NCI-H2171 (cell line): ENCODE measurements around the gene PHF11.
"Not testable (repeated sequence)": the region's sequence is repeated elsewhere in the genome, so short reads cannot be mapped to it uniquely, and the experiment has no call there.

ENCODE experiments used
- DNase-seq: peaks from one replicate; lab custom pipeline; 2025; lab: John Stamatoyannopoulos, UW

PHF11 gene

GRCh38 chr13:49495783-49496762, at the start of gene PHF11:
TSS of gene PHF11 (plus strand) at chr13:49495953. CDS start at chr13:49496002, 49 bp downstream.
- no peak for DNase-seq

DNA sequence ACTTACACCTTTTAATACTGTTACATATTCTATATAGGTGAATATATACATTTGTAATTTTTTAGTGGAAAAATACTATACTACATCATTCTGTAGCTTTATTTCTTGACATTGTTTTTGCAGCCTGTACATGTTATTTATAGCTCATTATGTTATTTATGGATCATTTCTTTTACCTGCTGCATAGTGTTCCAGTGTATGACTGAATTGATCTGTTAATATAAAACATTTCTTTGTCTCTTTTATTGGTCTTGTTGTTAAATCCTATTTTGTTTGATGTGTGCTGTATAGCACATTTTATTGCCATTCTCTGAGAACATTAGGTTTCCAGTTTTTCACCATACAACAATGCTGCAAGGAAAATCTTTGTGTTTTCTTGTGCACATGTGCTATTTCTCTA, 49.3 kb upstream of the PHF11 start:
- DNase-seq, result no peak

DNA sequence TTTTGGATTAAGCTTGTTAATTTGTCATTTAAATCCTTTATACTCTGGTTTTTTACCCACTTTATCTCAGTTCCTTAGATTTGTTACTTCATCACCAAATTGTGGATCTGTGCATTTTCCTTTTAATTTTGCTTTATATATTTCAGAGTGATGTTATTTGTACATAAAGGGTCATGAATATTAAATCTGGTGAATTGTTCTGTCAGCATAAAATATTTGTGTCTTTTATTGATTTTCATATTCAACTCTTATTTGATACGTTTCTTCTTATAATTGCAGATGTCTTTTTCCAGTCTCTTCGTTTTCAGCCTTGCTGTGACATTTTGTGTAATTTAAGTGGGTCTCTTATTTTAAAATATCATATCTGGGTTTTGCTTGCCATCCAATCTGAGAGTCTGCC, 47.0 kb upstream of the PHF11 start:
- DNase-seq, result no peak

DNA sequence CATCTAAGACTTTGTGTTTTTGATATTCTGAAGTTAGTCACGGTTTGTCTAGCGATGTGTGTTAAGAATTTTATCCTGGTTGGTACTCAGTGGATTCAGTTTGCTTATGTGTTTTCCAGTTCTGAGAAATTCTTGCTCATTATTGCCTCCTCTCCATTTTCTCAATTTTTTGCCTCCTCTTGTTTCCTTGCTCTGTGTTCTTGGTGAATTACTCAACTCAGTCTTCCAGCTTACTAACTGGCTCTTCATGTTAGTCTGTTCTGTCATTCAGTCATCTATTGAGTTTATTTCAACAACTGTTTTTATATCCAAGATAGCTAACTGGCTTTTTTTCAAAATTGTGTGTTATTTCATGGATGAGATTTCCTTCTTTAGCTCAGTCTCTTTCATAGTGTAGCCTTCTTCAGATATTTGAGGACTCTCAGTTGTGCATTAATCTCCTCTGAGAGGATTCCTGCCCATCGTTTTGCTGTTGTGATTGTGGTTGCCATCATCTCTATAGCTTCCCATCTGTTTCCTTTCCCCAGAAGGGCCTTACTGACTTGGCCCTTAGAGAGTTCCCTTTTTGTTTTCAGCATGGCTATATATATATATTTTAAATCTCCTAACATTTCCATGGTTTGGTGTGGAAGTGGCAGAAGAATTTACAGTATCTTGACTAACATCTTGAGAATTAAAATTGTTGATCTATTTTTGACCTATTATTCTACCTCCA, 45.5 kb upstream of the PHF11 start:
- no peak for DNase-seq

GRCh38 chr13:49452725-49453457, 42.9 kb upstream of the PHF11 start:
- no peak for DNase-seq

DNA sequence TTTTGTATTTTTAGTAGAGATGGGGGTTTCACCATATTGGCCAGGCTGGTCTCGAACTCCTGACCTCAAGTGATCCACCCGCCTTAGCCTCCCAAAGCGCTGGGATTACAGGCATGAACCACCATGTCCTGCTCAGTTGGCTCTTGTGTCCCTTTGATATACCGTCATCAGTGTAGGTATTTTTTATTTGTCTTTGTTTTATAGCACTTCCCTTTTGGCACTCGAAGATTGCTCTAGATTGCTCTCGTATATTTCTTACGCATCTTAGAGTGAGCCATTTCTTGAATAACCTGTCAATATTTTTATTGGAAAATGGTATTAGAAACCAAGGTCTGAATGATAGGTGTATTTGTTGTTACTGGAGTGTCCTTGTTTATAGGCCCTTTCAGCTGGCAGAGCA, 42.3 kb upstream of the PHF11 start:
- DNase-seq, result no peak

- no peak for DNase-seq
Observed at GRCh38 chr13:49454388-49455006, 41.3 kb upstream of the PHF11 start.

- no peak for DNase-seq
Observed at GRCh38 chr13:49455007-49455398, 40.8 kb upstream of the PHF11 start.

- no peak for DNase-seq
Observed at GRCh38 chr13:49456156-49456555, 39.6 kb upstream of the PHF11 start.

- DNase-seq, result no peak
Observed at GRCh38 chr13:49457221-49457620, 38.5 kb upstream of the PHF11 start.

- no peak for DNase-seq
Observed at GRCh38 chr13:49459580-49459979, 36.2 kb upstream of the PHF11 start.

- no peak for DNase-seq
Observed at GRCh38 chr13:49464085-49464484, 31.7 kb upstream of the PHF11 start.

DNA sequence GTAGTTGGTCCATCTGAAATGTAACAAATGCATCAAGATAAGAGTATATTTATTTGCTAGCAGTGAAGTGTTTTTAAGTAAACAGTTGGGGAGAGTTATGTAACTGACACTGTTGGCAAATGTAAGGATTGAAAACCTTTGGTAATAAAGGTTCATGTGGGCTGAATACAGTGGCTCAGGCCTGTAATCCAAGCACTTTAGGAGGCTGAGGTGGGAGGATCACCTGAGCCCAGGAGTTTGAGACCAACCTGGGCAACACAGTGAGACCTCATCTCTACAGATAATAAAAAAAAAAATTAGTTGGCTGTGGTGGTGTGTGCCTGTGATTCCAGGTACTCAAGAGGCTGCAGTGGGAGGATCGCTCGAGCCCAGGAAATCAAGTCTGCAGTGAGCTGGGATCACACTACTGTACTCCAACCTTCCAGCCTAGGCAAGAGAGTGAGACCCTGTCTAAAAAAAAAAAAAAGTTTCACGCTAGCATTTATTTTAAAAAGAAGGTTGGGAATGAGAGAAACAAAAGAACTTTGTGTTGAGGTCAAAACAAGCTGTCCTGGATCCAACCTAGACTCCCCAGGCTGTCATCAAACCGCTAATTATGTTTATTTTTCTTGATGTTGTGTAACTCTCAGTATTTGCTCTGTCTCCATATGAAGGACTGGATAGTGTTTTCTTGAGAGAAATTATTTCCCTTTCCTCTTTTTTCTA, 31.0 kb upstream of the PHF11 start:
- DNase-seq, result no peak

DNA sequence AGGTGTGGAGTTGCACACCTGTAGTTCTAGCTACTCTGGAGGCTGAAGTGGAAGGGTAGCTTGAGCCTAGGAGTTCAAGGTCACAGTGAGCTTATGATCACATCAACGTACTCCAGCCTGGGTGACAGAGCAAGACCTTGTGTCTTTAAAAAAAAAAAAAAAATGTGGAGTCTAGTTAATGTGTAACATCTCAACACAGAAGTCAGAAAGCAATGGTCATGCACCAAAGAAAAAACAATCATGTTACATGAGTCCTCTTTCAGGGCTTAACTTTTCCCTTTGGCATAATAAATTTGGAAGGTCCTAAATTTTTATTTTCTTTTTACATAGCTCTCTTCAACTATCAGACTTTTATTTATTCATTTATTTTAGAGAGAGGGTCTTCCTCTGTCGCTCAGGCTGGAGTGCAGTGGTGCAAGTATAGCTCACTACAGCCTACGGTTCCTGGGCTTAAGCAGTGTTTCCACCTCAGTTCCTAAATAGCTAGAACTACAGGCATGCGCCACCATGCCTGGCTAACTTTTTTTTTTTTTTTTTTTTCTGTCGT, 29.4 kb upstream of the PHF11 start:
- DNase-seq, result no peak

- DNase-seq, result no peak
Observed at GRCh38 chr13:49472186-49472585, 23.6 kb upstream of the PHF11 start.

DNA sequence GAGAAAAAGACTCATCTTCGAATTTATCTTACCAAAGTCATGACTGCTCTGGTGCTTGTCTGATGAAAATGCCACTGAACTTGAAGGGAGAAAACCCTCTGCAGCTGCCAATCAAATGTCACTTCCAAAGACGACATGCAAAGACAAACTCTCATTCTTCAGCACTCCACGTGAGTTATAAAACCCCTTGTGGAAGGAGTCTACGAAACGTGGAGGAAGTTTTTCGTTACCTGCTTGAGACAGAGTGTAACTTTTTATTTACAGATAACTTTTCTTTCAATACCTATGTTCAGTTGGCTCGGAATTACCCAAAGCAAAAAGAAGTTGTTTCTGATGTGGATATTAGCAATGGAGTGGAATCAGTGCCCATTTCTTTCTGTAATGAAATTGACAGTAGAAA, 19.2 kb upstream of the PHF11 start:
- DNase-seq, result no peak

DNA sequence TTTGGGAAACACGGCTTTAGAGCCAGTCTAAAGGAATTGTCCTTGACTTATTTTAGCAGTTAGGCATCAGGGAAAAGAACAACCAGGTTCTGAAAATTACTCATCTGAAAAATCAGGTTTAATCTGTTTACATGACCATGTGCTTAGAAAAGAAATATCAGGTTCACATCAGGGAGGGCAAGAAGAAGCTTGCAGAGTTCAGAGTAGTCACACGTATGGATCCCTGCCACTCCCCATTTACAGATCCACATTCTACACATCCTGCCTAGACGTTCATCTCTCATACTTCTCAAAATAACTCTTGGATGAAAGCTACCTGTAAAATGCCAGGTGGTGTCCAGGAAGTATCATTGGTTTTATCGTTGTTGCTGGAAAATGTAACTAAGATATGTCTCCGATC, 14.0 kb upstream of the PHF11 start:
- no peak for DNase-seq

GRCh38 chr13:49488563-49488962, 7.2 kb upstream of the PHF11 start:
- DNase-seq, result no peak

DNA sequence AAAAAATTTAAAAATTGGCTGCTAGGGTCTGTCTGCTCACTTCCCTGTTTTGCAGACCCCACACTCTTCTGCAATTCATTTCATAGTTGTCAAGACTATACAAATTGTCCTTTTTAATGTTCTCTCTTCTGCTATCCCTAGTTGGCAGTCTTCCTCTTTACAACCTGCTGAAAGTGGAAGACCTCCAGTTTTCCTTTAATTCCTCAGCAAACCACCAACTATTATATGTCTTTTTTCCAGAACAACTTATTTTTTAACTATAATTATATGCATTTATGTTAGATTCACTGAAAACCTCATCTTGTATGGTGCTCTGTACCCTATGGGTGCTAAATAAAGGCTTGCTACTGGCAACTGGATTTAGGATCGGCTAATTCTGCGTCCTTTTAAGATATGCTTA, 1.1 kb upstream of the PHF11 start:
- DNase-seq, result no peak

GRCh38 chr13:49496837-49497236, 1.1 kb downstream of the PHF11 start:
- DNase-seq, result not testable (repeated sequence)

GRCh38 chr13:49497272-49497671, 1.5 kb downstream of the PHF11 start:
- DNase-seq, result no peak
